RWPE1 (cell line): ENCODE data around the gene TENM4.

Source experiments
- CTCF ChIA-PET: fragments of 350-600 bp; sonication (Branson Sonifier 250); formaldehyde crosslinking; extraction: SDS; loops from one replicate; lab custom pipeline; 2021; lab: Yijun Ruan, JAX
- POLR2A ChIA-PET: fragments of 400-600 bp; formaldehyde crosslinking; extraction: SDS; loops from one replicate; lab custom pipeline; 2020; ENCODE audit warnings: antibody characterized with exemption; ENCODE audit not compliant: low non-redundant PET; lab: Yijun Ruan, JAX
- DNase-seq: peaks from one replicate; pipeline ENCODE4 v3.0.0; 2012; ENCODE audit warnings: low spot score
- H3K27ac ChIP-seq: fragments of 450-650 bp; 2 replicates; pipeline ENCODE4 v1.5.1; 2017
- TF ChIP-seq, protein P1 (sequence below): fragments of 450-650 bp; conservative IDR thresholded peaks from 2 replicates; pipeline ENCODE4 v1.5.1; 2017; ENCODE audit warnings: low read depth, mild to moderate bottlenecking

The TENM4 gene

DNA sequence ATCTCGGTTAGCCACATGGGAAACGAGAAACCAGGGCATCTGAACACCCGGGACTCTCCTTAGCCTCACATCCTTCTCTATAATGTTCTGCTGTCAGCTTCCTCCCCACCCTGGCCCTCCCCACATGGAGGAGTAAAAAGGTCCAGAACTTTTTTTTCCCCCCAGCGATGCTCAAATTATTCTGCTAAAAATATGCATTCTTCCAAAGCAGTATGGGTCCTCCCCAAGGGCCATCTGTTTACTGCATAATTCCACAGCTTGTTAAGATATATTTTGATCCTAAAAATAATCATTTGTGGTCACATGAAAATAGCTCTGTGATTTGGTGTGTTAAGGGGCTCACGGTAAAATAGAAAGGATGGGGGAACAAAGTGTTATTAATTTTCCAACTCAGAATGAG lies 584.6 kb downstream of the TENM4 start:
- CTCF ChIA-PET: interaction anchor here (0.6 kb wide), 1 partner anchor 765 kb away, joined by 3 read pairs; no protein-coding TSS in a partner anchor
- TF ChIP-seq, protein P1, sequence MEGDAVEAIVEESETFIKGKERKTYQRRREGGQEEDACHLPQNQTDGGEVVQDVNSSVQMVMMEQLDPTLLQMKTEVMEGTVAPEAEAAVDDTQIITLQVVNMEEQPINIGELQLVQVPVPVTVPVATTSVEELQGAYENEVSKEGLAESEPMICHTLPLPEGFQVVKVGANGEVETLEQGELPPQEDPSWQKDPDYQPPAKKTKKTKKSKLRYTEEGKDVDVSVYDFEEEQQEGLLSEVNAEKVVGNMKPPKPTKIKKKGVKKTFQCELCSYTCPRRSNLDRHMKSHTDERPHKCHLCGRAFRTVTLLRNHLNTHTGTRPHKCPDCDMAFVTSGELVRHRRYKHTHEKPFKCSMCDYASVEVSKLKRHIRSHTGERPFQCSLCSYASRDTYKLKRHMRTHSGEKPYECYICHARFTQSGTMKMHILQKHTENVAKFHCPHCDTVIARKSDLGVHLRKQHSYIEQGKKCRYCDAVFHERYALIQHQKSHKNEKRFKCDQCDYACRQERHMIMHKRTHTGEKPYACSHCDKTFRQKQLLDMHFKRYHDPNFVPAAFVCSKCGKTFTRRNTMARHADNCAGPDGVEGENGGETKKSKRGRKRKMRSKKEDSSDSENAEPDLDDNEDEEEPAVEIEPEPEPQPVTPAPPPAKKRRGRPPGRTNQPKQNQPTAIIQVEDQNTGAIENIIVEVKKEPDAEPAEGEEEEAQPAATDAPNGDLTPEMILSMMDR: no peak
- POLR2A ChIA-PET: no interaction called here
- DNase-seq: no peak
- no peak overlapping the region for H3K27ac ChIP-seq

GRCh38 chr11:78855116-78855515 lies 585.7 kb downstream of the TENM4 start:
- CTCF ChIA-PET: no interaction called here

DNA sequence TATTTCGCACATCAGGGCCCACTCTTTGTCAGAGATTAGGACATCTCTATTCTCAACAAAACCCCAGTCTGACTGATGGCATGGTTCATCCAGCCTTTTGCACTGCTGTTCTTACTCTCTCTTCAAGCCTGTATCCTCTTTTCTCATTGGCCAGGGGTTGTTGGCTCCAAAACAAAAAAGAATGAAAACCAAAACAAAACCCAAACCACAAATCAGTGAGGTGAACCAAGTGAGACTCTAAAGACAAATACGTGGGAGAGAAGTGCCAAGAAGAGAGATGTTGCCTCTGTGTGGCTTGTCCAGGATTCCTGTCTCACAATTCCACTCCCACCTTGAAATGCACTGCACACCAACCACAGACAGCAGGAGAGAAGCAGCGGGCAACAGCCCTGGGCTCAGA lies 587.3 kb downstream of the TENM4 start:
- CTCF ChIA-PET: no interaction called here
- H3K27ac ChIP-seq: no peak overlapping the region
- POLR2A ChIA-PET: no interaction called here
- TF ChIP-seq, protein P1: no peak
- DNase-seq: no peak

More at GRCh38 chr11:78855116-78855515, 585.7 kb downstream of the TENM4 start:
- TF ChIP-seq, protein P1: no peak
- no peak overlapping the region for H3K27ac ChIP-seq
- POLR2A ChIA-PET: no interaction called here
- no peak for DNase-seq

GRCh38 chr11:78851878-78852586 lies 588.8 kb downstream of the TENM4 start:
- ChIA-PET POLR2A (no interaction called here), CTCF (no interaction called here)
- DNase-seq: no peak
- peak overlapping the region; percentile 47 for H3K27ac ChIP-seq
- TF ChIP-seq, protein P1: no peak

DNA sequence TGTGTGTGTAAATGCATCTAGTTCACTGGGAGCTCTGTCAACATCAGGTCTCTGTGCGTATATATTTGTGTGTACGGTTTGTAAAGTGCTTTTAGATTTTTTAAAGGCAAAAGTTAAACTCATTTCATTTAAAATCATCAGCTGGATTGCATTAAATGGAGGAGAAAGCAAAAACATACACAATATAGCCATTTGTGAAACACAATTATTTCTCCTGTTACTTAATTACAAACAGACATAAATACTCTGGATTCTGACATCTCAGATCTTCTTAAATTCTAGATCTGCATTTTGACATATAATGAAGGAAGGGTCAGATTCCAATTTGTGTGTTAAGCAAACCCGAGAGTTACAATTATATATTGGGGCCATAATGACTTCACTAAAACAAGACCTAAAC lies 590.8 kb downstream of the TENM4 start:
- DNase-seq: no peak
- ChIA-PET CTCF (no interaction called here), POLR2A (no interaction called here)
- no peak overlapping the region for H3K27ac ChIP-seq
- TF ChIP-seq, protein P1: no peak

DNA sequence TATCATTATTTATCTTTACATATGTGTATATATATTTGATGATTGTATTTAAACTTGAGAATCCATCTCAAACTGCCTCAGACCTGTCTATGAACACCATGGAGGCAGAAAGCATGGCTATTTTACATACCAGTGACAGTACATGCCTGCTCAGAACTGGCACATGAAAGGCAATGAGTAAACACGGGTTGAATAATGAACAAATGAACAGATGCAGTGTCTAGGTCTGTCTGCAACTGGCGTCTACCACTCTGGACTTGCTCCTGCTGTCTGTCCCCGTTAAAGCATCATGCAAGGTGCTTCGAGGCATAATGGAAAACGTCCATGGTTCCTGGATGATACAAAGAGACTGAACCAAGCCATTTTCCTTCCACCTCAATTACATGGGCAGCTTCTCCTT lies 594.6 kb downstream of the TENM4 start:
- no peak overlapping the region for H3K27ac ChIP-seq
- TF ChIP-seq, protein P1: no peak
- no peak for DNase-seq
- POLR2A ChIA-PET: no interaction called here
- CTCF ChIA-PET: no interaction called here
